CD4-positive, alpha-beta T cell treated with Interferon gamma for 1 hour (primary cell): Measurements from ENCODE around the gene CD33.

Source experiments
- DNase-seq: peaks from one replicate; pipeline ENCODE4 v3.0.0-alpha.2; 2020

CD33 gene

DNA sequence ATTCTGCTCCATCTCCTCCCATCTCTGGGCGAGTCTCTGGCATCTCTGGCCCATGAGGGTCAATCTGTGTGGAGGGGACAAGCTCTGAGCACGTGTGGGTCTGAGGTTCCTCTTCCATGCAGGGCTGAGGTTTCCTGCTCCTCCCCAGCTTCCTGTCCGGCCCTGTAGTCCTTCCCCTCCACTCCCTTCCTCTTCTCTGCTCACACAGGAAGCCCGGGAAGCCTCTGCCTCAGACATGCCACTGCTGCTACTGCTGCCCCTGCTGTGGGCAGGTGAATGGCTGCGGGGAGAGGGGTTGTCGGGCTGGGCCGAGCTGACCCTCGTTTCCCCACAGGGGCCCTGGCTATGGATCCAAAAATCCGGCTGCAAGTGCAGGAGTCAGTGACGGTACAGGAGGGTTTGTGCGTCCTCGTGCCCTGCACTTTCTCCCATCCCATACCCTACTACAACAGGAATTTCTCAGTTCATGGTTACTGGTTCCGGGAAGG lies 14.0 kb upstream of the CD33 start:
- DNase-seq: peak; percentile 43

DNA sequence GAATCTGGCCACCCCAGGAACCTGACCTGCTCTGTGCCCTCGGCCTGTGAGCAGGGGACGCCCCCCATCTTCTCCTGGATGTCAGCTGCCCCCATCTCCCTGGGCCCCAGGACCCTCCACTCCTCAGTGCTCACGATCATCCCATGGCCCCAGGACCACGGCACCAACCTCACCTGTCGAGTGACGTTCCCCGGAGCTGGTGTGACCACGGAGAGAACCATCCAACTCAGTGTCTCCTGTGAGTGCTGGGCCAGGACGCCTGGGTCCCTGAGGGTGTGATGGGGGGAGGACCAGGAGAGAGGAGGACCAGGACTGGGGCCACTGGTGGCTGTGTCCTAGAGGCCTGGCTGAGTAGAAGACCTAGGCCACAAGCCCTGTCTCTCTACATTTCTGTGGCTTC lies 13.0 kb upstream of the CD33 start:
- no peak for DNase-seq

DNA sequence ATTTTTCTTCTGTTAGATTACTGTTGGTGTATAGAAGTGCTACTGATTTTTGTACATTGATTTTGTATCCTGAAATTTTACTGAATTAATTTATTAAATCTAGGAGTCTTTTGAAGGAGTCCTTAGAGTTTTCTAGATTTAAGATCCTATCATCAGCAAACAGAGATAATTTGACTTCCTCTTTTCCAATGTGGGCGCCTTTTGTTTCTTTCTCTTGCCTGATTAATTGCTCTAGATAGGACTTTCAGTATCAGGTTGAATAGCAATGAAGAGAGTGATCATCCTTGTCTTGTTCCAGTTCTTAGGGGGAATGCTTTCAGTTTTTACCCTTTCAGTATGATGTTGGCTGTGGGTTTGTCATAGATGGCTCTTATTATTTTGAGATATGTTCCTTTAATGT lies 5.6 kb upstream of the CD33 start:
- no peak for DNase-seq

DNA sequence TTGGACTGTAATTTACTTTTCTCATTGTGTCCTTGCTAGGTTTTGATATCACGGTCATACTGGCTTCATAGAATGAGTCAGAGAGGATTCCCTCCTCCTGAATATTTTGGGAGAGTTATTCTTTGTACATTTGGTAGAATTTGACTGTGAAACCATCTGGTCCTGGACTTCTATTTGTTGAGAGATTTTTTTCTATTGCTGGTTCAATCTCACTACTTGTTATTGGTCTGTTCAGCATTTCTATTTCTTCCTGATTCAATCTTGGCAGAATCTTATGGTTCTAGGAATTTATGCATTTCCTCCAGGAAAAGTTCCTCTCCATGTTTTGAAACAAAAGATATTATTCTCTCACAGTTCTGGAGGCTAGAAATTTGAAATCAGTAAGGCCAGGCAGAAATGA lies 4.9 kb upstream of the CD33 start:
- DNase-seq: no peak

DNA sequence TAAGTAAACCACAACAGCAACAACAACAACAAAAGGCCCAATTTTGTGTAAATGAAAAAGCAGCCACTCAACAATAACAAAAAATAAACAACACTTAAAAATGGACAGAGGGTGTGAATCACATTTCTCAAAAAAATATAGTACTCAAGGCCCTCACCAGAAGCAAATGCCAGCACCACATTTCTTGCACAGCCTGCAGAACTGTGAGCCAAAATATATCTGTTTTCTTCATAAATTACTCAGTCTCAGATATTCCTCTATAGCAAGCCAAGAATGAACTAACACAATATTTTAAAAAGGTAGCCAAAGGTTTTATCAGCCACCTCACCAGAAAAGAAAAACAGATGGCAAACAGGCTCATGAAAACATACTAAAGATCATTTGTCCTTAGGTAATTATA lies 3.9 kb upstream of the CD33 start:
- no peak for DNase-seq

DNA sequence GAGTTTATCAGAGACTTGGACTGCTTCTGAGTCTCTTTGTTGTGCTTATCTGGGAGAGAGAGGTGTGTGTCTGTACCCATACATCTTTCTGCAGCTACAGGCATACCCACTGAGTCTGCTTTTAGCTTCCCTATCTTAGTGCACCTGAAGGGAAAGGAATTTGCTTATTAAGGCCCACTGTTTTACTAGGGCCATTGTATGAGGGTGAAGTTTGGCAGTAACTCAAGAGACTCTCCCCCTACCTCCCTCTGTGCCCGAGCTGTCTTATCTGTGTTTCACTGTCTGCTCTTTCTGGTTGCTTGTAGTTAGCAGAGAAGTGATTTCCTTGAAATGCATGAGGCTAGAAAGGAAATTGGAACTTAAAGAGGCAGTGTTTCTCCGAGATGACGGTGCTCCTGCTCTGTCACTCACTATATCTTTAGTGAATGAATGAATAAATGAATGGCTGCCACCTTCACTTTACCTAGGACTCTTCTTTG lies 678 bp upstream of the CD33 start:
- no peak for DNase-seq

DNA sequence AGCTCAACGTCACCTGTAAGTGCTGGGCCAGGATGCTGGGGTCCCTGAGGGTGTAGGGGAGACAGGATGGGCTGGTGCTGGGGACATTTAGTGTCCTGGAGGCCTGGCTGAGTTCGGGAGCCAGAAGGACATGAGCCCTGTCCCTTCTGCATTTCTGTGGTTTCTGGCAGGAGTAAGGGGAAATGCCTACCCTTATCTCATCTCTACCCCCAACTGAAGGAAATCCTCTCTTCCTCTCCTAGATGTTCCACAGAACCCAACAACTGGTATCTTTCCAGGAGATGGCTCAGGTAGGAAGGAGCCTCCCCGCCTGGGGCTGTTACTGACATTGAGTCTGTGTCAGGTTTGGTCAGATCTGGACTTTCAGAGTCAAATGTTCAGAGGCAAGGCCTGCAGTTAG lies 1.2 kb downstream of the CD33 start:
- no peak for DNase-seq

DNA sequence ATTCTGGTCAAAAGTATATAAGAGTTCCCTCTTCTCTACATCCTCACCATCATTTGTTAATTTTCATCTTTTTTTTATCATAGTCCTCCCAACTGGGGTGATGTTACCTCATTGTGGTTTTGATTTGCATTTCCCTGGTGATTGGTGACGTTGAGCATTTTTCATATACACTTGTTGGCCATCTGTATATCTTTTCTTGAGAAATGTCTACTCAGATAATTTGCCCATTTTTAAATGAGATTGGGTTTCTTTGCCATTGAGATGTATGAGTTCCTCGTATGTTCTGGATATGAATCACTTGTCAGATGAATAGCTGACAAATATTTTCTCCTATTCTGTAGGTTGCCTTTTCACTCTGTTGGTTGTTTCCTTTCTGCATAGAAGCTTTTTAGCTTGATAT lies 2.4 kb downstream of the CD33 start:
- DNase-seq: no peak

DNA sequence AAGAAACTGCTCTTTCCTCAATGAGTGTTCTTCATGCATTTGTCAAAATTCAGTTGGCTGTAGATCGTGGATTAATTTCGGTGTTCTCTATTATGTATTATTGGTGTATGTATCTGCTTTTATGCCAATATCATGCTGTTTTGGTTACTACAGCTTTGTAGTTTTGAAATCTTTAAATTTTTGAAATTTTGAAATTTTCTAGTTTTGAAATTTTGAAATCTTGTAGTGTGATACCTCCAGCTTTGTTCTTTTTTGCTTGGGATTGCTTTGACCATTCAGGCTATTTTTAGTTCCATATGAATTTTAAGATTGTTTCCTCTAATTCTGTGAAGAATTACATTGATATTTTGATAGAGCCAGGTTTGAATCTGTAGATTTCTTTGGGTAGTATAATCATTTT lies 3.1 kb downstream of the CD33 start:
- DNase-seq: no peak

DNA sequence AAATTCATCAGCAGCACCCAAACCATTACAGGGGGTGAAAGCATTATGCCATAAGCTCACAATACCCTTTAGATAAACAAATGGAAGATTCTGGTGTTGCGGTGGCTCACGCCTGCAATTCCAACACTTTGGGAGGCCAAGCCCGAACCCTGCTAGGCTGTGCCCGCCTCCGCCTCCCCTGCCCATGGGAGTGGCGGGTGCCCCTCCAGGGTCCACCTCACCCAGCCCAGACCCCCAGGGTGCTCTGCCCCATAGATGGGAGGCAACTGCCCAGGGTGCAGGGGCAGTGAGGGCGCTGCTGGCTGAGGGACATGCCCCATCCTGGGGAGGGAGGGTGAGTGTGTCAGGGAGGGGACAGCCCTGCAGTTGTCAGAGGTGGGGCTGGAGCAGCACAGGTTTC lies 16.0 kb downstream of the CD33 start:
- DNase-seq: no peak

DNA sequence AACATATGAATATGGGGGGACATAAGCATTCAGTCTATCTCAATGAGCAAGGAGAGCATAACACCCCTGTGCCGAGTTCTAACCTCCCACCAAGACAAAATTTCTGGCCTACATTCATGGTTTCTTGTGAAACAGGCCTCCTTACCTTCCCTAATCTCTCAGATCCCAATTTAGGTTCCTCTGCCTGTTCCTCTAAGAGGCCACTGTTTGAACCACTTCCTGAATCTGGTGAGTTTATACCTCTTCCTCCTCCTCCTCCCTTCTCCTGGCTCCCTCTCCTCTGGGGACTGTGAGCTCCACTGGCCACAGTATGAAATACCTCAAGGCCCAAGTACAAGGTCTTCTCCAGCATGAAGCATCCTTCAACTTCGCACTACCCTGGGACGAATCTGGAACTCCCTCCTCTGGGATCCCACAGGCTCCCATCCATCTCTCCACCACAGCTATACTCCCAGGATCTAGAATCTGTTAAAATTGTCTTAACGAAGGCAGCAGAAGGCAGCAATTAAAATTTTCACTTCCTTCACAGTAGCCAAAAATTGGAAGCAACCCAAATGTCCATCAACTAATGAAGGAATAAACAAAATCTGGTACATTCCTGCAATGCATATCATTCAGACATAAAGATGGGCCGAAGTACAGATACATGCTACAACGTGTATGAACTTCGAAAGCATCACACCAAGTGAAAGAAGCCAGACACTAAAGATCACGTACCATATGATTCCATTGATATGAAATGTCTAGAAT lies 18.2 kb downstream of the CD33 start:
- no peak for DNase-seq

DNA sequence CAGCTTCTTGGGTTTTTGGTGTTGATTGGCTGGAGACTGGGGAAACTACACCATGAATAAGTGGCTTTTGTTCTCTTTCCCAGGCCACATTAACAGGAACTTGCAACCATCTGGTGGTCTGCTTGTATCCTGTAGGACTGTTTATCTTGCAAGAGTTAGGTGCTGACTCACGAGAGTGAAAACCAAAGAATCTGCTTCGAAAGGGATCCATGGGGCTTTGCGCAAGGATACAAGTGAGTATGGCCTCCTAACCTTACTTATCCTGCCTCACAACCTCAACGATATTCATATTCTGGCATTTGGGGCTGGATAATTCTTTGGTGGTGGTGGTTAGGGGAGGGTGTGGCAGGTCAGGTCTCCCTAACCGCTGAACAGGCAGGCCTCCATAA lies 21.3 kb downstream of the CD33 start:
- DNase-seq: no peak

DNA sequence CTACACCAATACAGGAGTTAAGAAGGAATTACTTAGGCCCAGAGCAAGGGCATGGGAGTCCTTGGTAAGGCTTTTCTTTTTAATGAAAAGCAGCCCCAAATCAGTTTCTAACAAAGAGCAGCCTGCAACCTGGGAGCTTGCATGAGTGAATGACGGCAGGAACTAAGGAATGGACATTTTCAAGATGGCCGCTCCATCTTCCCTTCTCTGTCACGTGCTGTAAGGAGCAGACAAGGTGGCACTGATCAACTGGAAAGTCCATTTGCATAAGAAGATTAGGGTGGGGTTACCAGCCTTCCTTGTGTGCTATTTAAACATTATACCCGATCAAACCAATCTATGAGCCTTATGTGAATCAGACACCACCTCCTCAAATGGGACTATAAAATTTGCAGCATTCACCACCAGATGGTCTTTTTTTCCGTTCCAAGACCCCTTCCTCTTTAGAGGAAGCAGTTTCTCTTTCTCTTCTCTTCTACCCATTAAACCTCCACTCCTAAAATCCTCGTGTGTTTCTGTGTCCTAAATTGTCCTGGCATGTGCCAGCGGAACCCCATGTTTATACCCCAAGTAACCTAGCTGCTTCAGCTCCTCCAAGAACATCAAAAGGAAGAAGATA lies 23.2 kb downstream of the CD33 start:
- no peak for DNase-seq

DNA sequence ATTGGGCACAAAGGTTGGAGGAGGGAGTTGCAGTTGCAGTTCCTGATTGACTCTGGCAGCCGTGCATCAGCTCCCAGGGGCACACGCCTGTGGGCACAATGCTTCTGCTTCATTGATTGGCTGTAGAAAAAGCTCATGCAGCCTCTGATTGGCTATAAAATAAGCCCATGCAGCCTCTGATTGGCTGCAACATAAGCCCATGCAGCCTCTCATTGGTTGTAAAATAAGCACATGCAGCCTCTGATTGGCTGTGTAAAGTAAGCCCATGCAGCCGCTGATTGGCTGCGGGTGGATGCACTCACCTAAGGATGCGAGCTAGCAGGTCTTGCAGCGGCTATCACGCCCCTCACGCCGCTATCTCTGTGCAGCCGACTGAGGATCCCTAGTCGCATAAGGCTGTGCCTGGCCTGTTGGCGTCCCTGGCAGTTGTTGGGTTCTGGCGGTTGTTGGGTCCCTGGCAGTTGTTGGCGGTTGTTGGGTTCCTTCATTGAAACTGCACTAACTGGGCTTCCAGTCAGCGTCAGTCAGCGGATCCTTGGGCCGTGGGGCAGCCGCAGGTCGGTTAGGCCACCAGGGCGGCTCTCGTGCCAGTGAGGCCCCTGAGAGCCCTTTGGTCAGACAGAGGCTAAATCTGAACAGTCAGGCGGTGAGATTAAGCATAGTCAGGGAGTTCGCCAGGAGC lies 26.0 kb downstream of the CD33 start, which contains the start of gene SIGLECL1:
Gene SIGLECL1, plus strand, starts transcription at position 295 of the 682 bp plus-strand sequence. CDS start 12,993 bp downstream, outside the sequence.
- no peak for DNase-seq

DNA sequence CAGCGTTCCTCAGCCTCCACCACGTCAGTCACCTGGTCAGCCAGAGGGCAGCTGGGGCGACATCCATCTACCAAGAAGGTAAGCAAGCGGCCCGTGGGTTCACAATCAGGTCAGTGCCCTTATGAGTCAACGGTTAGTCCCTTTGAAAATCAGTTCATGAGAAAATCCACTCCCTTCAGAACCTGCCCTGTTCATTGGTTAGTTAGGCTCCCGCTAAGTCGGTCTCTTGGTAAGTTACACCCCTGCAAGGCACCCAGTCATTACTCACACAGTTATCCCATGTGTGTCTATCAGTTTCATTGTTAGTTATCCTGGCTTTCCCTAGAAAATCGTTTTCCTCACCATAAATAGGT lies 26.6 kb downstream of the CD33 start:
- DNase-seq: no peak

DNA sequence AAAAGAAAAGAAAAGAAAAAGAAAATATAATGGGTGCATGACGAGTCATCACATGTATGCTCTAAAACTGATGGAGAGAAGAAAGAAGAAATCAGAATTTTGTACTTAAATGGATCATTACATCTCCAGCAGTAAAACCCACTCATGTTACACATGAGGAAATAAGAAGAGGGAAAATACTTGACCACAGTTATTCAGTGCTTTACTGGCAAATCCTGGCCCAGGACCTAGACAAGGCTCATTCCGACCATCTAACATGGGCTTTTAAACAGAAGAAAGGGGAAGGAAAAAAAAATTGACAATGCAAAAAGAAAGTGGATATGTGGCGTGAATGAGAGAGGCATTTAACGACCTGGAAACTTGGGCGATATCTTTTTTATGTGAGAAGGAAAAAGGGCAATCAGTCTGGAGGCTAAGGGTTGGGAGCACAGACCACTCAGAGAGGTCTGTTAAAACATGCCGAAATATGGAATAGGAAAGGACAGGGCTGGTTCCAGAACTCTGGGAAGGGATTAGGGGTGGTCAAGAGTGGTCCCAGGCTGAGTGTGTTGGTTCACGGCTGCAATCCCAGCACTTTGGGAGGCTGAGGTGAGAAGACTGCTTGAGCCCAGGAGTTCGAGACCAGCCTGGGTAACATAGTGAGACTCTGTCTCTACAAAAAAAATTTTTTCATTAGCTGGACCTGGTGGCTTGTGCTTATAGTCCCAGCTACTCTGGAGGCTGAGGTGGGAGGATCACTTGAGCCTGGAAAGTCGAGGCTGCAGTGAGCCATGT lies 27.6 kb downstream of the CD33 start:
- no peak for DNase-seq

DNA sequence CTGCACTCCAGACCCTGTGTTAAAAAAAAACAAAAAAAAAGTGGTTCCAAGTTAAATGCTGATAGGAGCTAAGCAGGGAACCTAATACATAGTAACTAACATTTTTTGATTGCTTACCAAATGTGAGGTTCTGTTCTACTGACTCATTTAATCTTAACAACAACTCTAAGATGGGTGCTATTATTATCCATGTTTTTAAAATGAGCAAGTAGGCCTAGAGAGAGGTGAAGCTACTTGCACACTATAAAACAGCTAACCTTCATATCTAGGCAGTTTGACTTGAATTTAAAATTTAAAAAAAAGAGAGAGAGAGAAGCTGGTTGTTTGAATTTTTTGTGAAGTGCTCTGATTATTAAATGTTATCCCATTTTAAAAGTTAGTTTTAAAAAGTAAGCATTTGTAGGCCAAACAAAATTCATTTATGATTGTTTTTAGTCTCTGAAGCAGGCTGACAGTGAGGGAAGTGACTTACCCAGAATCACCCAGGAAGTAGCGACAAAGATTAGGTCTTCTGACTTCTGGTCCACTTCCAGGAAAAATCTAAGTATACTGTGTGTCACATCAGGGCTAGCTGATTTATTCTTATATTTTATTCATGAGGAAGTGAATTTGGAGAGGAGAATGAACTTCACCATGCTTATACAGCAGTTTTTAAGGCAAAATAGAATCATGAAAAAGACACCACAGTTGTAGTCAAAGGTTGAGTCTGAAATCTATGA lies 28.4 kb downstream of the CD33 start:
- no peak for DNase-seq

DNA sequence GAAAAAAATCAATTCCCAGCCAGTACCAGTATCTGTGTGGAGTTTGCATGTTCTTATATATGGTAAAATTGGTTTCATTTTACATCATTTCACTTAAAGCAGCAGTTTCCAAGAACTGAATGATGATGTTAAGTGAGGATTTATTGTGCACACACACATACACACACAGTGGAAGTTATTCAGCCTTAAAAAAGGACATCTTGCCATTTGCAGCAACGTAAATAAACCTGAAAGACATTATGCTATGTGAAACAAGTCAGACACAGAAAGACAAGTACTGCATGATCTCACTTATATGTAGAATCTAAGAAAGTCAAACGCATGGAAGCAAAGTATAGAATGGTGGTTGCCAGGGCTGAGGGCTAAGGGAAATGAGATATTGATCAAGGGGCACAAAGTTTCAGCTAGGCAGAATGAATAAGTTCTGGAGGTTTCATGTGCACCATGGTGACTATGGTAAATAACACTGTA lies 31.3 kb downstream of the CD33 start:
- no peak for DNase-seq

DNA sequence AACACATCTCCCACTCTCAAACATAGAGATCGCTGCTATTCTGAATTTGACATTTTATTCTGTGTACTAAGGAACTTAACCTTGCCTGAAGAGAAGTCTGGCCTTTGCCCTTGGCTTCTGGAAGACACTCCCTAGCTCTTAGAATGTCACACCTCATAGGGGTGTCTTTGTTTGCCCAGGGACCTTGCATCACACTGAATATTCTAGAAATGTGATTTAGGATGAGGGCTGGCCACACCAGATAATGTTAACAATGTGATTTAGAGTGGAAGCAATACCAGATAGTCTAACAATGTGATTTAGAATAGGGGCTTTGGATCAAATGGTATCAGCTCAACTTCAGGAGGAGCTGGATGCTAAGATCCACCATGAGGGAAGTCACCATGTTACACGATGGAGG lies 32.6 kb downstream of the CD33 start:
- no peak for DNase-seq

DNA sequence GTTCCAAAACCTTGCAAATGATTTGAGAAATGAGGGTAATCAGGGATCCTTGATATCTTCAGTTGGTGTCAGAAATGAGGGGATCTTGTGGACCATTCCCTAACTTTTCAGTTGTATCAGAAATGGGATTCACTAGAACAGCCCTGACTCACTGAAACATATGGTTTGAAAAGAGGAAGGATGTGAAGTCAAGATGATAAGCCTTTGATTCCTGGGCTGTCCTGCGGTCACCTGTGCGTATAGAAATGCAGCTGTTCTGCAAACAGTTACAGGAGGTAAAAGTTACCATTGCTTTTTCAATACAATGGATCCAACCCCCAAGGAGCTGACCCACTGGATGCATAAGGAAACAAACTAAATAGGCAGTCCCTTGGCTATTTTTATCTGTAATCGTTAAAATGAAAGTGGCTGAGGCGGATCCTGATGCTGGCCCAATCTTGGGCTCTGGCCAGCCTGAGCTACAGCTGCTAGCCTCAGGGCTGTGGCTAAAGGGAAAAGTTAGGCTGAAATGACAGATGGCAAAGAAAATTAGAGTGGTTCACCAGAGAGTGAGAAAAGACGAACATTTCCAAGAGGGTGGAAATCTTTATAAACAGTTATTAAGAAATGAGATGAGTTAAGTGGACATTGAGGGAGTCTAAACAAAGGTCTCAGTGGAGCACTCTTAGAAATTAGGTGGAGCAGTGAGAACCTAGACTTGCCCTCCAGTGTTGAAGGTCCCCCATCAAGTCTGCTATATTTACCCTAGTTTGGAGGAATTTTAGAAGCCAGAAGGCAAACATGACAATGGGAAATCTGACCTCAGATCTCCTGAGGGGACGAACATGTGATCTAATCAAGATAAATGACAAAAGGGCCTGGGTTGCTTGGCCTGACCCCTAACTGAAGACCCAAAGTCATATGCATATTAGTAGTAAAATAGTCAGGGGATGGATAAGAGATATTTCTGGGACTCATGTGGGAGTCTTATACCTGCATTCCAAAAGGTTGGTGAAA lies 33.6 kb downstream of the CD33 start:
- no peak for DNase-seq
